A673 (cell line): Measurements from ENCODE around the gene LRRC4C.

ENCODE experiments used
- CTCF ChIP-seq: fragments of 300-800, 200-600 bp; sonication (generic); conservative IDR thresholded peaks from 2 replicates; pipeline ENCODE4 v1.5.1; 2017; ENCODE audit warnings: low read depth, mild to moderate bottlenecking, antibody characterized with exemption, low read length, moderate library complexity, mixed read lengths
- EZH2 ChIP-seq: fragments of 200-600 bp; sonication (generic); IDR thresholded peaks from 2 replicates; pipeline ENCODE4 v1.6.1; 2017; ENCODE audit warnings: borderline replicate concordance, low read depth, mild to moderate bottlenecking, mixed read lengths, antibody characterized with exemption, low read length; ENCODE audit not compliant: poor library complexity, severe bottlenecking

GRCh38 chr11:41382927-41383326 is 76.5 kb downstream of the LRRC4C start:
- TF ChIP-seq CTCF: no peak
- no peak for TF ChIP-seq EZH2
